ENCODE results near the gene RALGPS2. TPM values are rescaled to one million over a fixed set of nuclear protein-coding genes. Genes with fewer than 3 reads are reported as not detected.

The RALGPS2 gene
- total and polyA plus RNA-seq, 2 of the 8 experiments (the other 6 are each of a cell fraction or from before 2014, with no cell fraction given): 6.7 to 38.0 TPM

GRCh38 chr1:178714453-178714852 lies 10.6 kb upstream of the RALGPS2 start:
- Histone ChIP-seq H3K56ac (replicated peaks; ENCODE audit: insufficient read length, low read depth, low read length) (no peak overlapping the region), H3K18ac (ENCODE audit: extremely low read depth, low read length) (no peak overlapping the region), H3K9ac (replicated peaks in 1 of 4; ENCODE audit: extremely low read depth in 1 of 4, low read depth in 3 of 4, low read length in 3 of 4) (no peak overlapping the region), H3K9me3 (ENCODE audit: insufficient read depth in 2 of 2, low read depth in 1 of 2, low read length in 1 of 2) (no peaks in the 10 kb centered on the region), H3K27ac (ENCODE audit: low read depth, low read length) (no peak overlapping the region), H4K91ac (replicated peaks; ENCODE audit: insufficient read length, low read length) (no peak overlapping the region), H4K5ac (ENCODE audit: insufficient read length, low read depth, low read length) (no peak overlapping the region), H2BK20ac (ENCODE audit: low read length) (no peak overlapping the region), H3K14ac (ENCODE audit: insufficient read length) (no peak overlapping the region), H3K36me3 (ENCODE audit: control insufficient read depth in 2 of 4, insufficient read depth in 4 of 4, low read length in 3 of 4) (no peaks in the 10 kb centered on the region), H2BK5ac (ENCODE audit: low read depth, low read length) (no peak overlapping the region), H3K79me1 (ENCODE audit: low read depth, low read length) (no peaks in the 10 kb centered on the region), H3K27me3 (replicated peaks in 1 of 4; ENCODE audit: control insufficient read depth in 3 of 4, extremely low read depth in 1 of 4, insufficient read depth in 3 of 4, low read length in 3 of 4) (no peaks in the 10 kb centered on the region), H3K23ac (ENCODE audit: insufficient read length) (no peak overlapping the region), H2AK5ac (ENCODE audit: low read depth, low read length) (no peak overlapping the region), H2BK12ac (ENCODE audit: low read depth, low read length) (no peak overlapping the region), H2BK15ac (ENCODE audit: low read length) (no peak overlapping the region), H4K20me1 (replicated peaks in 1 of 2; ENCODE audit: control insufficient read depth in 1 of 2, insufficient read depth in 2 of 2, low read length in 2 of 2) (no peaks in the 10 kb centered on the region), H3K4me1 (replicated peaks in 1 of 4; ENCODE audit: control insufficient read depth in 3 of 4, insufficient read depth in 4 of 4, low read length in 3 of 4) (no peaks in the 10 kb centered on the region), H4K8ac (ENCODE audit: extremely low read depth, insufficient read depth, low read length) (no peak overlapping the region), H2AFZ (ENCODE audit: low read length) (no peak overlapping the region), H3K4ac (replicated peaks; ENCODE audit: insufficient read length, low read depth, low read length) (no peak overlapping the region), H3K23me2 (ENCODE audit: low read depth, low read length) (no peaks in the 10 kb centered on the region), H3K79me2 (ENCODE audit: control insufficient read depth in 1 of 2, insufficient read depth in 2 of 2, low read length in 2 of 2) (no peaks in the 10 kb centered on the region), H3K4me3 (ENCODE audit: extremely low read depth in 1 of 4, insufficient read depth in 2 of 4, low read depth in 3 of 4, low read length in 4 of 4) (no peak overlapping the region), H3K4me2 (ENCODE audit: insufficient read depth in 1 of 2, low read depth in 2 of 2, low read length in 2 of 2) (no peak overlapping the region), H2BK120ac (replicated peaks; ENCODE audit: low read depth, low read length) (no peak overlapping the region)
- WGBS, 2 experiments (ENCODE audit: extremely low coverage in 1 of 2, insufficient coverage in 1 of 2, insufficient read length in 1 of 2, insufficient replicate concordance in 2 of 2, low coverage in 1 of 2, low lambda C conversion rate in 2 of 2, missing lambda C conversion rate in 1 of 2): 88% methylated on average over 4 of the region's 4 CpGs; no CpG with 5 or more reads in 1 of the 2 experiments
- POLR2A ChIA-PET (ENCODE audit: partially characterized antibody): interaction anchor here (1.4 kb wide), 1 partner anchor 11 kb away, joined by 4 read pairs; the partner anchor contains the start of gene RALGPS2
- CTCF ChIA-PET (ENCODE audit: partially characterized antibody): interaction anchor here (0.8 to 1.0 kb wide), 2 partner anchors 17 to 172 kb away, joined by 3 read pairs; no protein-coding TSS in a partner anchor
- DNase-seq (ENCODE audit: low read depth in 1 of 2, low spot score in 2 of 2) (no peak), FAIRE-seq (no peak)
- no peak for TF ChIP-seq SUZ12 (IDR thresholded peaks at IDR 0.05; ENCODE audit: low read length)
- TF ChIP-seq FOSL1 (IDR thresholded peaks at IDR 0.05; ENCODE audit: insufficient read depth, low read depth, low read length): no peak
- TF ChIP-seq ZNF274 (IDR thresholded peaks at IDR 0.05; ENCODE audit: borderline replicate concordance, extremely low read depth, low read length): no peak
- no peak for TF ChIP-seq KDM1A (IDR thresholded peaks at IDR 0.05; ENCODE audit: borderline replicate concordance, low read length)
- TF ChIP-seq YY1 (IDR thresholded peaks at IDR 0.05; ENCODE audit: low read depth, low read length): no peak
- TF ChIP-seq RBBP5 (IDR thresholded peaks at IDR 0.05; ENCODE audit: borderline replicate concordance, low read depth, low read length): no peak
- TF ChIP-seq RNF2 (IDR thresholded peaks at IDR 0.05; ENCODE audit: borderline replicate concordance, low read depth, low read length, missing control alignments, poor library complexity, severe bottlenecking): no peak
- TF ChIP-seq CEBPB (IDR thresholded peaks at IDR 0.05; ENCODE audit: low read depth, low read length): no peak
- TF ChIP-seq CHD2 (IDR thresholded peaks at IDR 0.05; ENCODE audit: low read length): no peak
- TF ChIP-seq GABPA (IDR thresholded peaks at IDR 0.05; ENCODE audit: borderline replicate concordance, insufficient read depth, low read length): no peak
- no peak for TF ChIP-seq RXRA (IDR thresholded peaks at IDR 0.05; ENCODE audit: insufficient read depth, low read depth, low read length)
- no peak for TF ChIP-seq CBX5 (IDR thresholded peaks at IDR 0.05; ENCODE audit: low read depth, low read length)
- TF ChIP-seq SP4 (IDR thresholded peaks at IDR 0.05; ENCODE audit: low read length): no peak
